Testis (tissue), 2 donors: ENCODE measurements around the gene MLC1.

ENCODE experiments used
- POLR2A ChIP-seq: fragments of 450-650 bp; IDR thresholded peaks from one replicate; pipeline ENCODE4 v1.6.1; 2017; ENCODE audit warnings: antibody characterized with exemption, mild to moderate bottlenecking, moderate library complexity
- TF ChIP-seq, protein P1 (sequence below), 3 experiments: fragments of 450-650 bp in 2 of 3; fragments of 200-600 bp in 1 of 3; sonication (generic) in 1 of 3; IDR thresholded peaks; one replicate each; pipeline ENCODE4 v1.5.1; 2016 to 2019; ENCODE audit warnings: antibody characterized with exemption in 3 of 3, mild to moderate bottlenecking in 2 of 3, moderate library complexity in 1 of 3

DNA sequence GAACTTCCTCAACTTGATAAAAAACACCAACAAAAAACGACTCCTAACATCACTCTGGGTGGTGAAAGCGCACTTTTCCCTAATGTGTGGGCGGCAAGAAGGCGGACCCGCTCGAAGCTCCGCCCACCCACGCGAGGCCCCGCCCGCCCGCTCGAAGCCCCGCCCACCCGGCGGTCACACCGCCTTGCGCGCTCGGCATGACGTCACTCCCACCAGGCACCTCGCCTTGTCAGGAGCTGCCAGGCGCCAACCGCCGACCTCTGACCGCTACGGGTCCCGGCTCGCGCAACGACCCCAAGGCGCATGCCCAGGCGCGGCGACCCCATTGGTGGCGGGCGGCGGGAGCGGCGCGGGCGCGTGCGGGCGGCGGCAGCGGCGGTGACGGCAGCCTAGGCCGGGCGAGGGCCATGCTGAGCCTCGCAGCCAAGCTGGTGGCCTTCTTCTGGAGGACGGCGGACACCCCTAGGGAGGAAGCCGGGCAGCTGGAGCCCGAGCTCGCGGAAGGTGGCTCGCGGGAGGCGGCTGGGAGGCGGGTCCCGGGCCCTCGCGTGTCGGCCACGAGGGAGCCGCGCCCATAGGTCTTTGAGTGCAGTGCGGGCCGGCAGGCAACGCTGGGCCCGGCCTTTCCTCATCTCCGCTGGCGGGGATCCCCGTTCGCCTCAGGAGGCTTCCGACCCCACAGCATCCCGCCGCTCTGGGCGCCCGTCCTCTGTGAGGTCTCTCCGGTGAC lies 4.6 kb upstream of the MLC1 start, which contains the start of gene MOV10L1:
- TF ChIP-seq, protein P1, sequence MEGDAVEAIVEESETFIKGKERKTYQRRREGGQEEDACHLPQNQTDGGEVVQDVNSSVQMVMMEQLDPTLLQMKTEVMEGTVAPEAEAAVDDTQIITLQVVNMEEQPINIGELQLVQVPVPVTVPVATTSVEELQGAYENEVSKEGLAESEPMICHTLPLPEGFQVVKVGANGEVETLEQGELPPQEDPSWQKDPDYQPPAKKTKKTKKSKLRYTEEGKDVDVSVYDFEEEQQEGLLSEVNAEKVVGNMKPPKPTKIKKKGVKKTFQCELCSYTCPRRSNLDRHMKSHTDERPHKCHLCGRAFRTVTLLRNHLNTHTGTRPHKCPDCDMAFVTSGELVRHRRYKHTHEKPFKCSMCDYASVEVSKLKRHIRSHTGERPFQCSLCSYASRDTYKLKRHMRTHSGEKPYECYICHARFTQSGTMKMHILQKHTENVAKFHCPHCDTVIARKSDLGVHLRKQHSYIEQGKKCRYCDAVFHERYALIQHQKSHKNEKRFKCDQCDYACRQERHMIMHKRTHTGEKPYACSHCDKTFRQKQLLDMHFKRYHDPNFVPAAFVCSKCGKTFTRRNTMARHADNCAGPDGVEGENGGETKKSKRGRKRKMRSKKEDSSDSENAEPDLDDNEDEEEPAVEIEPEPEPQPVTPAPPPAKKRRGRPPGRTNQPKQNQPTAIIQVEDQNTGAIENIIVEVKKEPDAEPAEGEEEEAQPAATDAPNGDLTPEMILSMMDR (IDR thresholded peaks at IDR 0.05) = no peak
- TF ChIP-seq POLR2A = no peak
